Measurements from ENCODE around the gene GLI1.

DNA sequence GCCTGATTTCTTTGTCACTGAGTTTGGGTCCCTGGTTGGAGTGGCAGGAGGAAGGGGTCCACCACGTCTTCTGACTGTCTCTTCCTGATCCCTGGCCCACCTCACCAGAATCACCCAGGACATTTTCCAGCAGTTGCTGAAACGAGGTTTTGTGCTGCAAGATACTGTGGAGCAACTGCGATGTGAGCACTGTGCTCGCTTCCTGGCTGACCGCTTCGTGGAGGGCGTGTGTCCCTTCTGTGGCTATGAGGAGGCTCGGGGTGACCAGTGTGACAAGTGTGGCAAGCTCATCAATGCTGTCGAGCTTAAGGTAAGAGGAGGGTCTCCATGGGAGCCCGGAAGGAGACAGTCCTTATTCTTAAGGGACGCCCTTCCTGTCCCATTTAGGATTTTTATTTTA, 40.6 kb downstream of the GLI1 start:
- TF ChIP-seq POLR2AphosphoS5 (IDR thresholded peaks at IDR 0.05) (no peak), EZH2 (IDR thresholded peaks at IDR 0.05; ENCODE audit: borderline replicate concordance, insufficient read depth, low read length, poor library complexity, severe bottlenecking) (no peak), MXI1 (conservative IDR thresholded peaks at IDR 0.05; ENCODE audit: poor library complexity, severe bottlenecking) (no peak), EP300 (conservative IDR thresholded peaks at IDR 0.05; ENCODE audit: poor library complexity, severe bottlenecking) (no peak), RAD21 (conservative IDR thresholded peaks at IDR 0.05) (no peak), SMC3 (conservative IDR thresholded peaks at IDR 0.05; ENCODE audit: poor library complexity) (no peak), TAF1 (IDR thresholded peaks at IDR 0.05; ENCODE audit: low read depth) (no peak)
- TF ChIP-seq, protein P1, sequence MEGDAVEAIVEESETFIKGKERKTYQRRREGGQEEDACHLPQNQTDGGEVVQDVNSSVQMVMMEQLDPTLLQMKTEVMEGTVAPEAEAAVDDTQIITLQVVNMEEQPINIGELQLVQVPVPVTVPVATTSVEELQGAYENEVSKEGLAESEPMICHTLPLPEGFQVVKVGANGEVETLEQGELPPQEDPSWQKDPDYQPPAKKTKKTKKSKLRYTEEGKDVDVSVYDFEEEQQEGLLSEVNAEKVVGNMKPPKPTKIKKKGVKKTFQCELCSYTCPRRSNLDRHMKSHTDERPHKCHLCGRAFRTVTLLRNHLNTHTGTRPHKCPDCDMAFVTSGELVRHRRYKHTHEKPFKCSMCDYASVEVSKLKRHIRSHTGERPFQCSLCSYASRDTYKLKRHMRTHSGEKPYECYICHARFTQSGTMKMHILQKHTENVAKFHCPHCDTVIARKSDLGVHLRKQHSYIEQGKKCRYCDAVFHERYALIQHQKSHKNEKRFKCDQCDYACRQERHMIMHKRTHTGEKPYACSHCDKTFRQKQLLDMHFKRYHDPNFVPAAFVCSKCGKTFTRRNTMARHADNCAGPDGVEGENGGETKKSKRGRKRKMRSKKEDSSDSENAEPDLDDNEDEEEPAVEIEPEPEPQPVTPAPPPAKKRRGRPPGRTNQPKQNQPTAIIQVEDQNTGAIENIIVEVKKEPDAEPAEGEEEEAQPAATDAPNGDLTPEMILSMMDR (IDR thresholded peaks at IDR 0.05; ENCODE audit: poor library complexity, severe bottlenecking): no peak
- TF ChIP-seq, protein P2, sequence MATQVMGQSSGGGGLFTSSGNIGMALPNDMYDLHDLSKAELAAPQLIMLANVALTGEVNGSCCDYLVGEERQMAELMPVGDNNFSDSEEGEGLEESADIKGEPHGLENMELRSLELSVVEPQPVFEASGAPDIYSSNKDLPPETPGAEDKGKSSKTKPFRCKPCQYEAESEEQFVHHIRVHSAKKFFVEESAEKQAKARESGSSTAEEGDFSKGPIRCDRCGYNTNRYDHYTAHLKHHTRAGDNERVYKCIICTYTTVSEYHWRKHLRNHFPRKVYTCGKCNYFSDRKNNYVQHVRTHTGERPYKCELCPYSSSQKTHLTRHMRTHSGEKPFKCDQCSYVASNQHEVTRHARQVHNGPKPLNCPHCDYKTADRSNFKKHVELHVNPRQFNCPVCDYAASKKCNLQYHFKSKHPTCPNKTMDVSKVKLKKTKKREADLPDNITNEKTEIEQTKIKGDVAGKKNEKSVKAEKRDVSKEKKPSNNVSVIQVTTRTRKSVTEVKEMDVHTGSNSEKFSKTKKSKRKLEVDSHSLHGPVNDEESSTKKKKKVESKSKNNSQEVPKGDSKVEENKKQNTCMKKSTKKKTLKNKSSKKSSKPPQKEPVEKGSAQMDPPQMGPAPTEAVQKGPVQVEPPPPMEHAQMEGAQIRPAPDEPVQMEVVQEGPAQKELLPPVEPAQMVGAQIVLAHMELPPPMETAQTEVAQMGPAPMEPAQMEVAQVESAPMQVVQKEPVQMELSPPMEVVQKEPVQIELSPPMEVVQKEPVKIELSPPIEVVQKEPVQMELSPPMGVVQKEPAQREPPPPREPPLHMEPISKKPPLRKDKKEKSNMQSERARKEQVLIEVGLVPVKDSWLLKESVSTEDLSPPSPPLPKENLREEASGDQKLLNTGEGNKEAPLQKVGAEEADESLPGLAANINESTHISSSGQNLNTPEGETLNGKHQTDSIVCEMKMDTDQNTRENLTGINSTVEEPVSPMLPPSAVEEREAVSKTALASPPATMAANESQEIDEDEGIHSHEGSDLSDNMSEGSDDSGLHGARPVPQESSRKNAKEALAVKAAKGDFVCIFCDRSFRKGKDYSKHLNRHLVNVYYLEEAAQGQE (IDR thresholded peaks at IDR 0.05; ENCODE audit: borderline replicate concordance): no peak

All from neural cell (in vitro differentiated cells).